ENCODE measurements around the gene BRPF1.

The BRPF1 gene

DNA sequence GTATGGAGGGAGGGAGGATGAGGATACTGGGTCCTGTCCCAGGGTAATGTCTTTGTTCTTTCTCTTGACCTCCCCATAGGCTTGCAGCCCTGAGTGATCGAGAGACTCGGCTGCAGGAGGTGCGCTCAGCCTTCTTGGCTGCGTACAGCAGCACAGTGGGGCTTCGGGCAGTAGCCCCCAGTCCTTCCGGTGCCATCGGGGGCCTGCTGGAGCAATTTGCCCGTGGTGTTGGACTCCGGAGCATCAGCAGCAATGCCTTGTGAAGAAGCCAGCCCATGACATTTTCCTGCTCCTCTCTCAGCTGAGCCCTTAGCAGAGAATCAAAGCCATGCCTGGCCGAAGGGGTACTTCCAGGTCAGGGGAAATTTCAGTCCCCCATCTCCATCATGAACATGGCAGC is 29.8 kb upstream of the BRPF1 start:
- DNase-seq = no peak

DNA sequence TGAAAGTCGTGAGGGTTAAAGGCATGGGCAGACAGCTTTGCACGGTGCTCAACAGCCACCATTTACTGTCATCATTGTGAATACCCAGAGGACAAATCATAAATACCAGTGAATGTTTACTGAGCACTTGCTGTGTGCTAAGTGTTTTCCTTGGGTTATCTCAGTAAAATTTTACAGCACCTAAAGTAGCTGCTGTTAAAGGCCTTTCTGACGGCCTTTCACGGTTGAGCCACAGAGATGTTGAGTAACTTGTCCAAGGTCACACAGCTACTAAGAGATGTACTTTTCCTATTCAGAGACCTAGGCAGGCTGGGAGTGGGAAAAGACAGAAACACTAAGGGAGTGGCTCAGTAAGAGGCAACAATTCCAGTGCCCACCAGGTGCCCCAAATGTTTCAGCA is 28.3 kb upstream of the BRPF1 start:
- no peak for DNase-seq

DNA sequence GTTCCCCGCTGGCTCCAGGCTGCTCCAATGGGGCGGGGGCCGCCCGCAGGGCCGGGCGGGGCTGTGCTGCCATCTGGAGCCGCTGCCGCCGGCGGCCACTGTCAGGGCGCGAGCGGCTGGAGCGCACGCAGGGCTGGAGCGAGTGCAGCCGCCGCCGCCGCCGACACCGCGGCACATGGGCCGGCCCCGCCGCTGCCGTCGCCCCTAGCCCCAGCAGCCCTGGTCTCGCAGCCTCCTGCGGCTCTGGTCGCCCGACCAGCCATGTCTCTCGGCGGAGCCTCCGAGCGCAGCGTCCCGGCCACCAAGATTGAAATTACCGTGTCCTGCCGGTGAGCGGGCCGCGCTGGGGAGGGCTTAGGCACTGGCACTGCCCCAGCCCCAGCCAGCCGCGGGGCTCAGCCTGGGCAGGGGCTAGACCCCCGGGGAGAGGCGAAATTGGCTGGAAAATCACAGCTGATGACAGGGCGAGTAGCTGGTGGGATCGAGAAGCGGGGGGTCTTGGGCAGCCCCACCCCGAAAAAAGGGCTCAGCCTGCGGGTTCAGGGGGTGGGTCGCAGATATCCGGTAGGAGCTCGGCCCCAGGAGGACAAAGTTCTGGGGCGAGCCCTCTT is 27.7 kb upstream of the BRPF1 start, which contains the start of gene CPNE9:
Gene CPNE9, plus strand, starts transcription at position 98 of the 611 bp plus-strand sequence. Its CDS starts 164 bp downstream, at position 262.
- no peak for DNase-seq

DNA sequence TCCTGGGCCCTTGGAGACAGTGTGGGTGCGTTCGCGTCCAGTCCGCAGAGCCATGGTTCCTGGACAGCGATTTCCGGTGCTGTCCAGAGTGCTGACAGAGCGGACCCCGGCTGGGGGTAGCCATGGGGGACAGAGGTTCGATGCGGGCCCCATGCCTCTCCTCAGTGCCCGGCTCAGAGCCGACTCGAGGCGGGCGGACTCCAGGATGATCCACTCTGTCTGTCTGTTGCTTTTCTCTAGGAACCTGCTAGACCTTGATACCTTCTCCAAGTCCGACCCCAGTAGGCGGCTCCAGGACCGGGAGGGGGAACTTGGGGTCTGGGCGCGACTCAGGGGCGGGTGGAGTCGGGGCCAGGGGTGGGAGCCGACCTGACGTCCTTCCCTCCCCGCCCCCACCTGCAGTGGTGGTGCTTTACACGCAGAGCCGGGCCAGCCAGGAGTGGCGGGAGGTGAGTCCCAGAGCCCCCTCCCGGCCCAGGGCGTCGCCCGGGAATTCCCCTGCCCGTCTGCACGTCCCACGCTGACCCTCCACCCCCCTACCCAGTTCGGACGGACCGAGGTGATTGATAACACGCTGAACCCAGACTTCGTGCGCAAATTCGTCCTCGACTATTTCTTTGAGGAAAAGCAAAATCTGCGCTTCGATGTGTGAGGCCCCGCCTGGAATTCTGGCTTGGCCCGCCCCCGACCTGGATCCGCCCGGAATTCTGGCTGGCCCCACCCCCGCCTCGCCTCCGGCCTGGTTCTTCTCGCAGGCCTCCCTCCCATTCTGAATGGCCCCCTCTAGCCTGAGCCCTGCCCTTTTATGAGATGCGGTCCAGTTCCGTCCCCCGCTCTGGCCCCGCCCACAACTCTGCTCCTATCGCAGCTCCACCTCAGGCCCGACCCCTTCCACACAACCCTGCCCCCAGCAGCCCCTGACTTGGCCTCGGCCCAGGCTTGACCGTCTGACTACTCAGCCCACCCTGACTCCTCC is 26.9 kb upstream of the BRPF1 start:
- peak; percentile 8 for DNase-seq

DNA sequence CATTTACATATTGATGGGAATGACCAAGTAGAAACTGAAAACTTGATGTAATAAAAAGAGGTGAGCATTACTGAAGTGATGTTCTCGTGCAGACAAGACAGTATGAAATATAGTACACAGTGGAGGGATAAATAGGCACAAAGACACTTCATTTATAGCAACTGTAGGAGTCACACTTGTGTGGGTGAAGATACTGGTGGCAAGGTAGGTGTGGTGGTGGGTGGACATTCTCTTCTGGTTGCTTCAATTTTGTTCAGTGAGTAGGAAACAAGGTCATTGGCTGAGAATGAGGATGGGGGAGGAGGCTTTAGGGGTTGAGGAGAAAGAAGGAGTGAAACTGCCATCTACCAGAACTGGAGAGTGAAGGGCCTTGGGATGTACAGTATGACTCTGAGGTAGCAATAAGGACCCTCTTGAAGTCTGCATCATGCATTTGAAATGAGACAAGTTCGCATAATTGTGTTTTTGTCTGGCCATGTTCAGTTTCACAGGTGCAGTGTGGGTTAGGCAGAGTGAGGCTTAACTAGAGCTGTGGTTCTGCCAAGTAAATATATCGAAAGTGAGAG is 21.3 kb upstream of the BRPF1 start:
- no peak for DNase-seq

DNA sequence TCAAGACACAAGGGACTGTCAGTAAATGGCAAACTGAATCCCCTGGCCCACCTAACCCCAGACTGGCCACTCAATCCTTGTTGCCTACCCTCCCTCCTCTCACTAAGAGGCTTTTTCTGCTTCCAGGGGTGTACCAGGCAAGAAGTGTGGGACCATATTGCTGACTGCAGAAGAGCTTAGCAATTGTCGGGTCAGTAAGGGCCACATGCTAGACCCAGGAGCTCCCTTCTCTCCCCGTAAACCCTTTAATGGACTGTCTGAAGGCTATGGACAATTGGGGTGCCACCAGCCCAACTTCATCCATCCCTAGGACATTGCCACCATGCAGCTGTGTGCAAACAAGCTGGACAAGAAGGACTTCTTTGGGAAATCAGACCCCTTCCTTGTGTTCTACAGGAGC is 19.1 kb upstream of the BRPF1 start:
- no peak for DNase-seq

DNA sequence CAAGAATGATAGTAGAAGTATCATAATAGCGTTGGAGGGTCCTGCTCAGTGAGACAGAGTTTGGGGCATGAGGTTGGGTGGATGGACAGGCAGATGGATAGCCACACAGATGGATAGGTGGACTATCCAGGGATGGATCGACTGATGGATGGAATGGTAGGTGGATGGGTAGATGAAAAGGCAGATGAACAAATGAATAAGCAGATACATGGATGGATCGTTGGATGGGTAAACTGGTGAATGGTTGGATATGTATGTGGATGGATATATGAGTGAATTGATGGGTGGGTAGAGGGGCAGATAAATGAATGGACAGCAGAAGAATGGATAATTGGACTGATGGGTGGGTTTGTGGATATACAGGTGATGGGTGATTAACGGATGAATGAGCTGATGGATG is 18.4 kb upstream of the BRPF1 start:
- DNase-seq = no peak

DNA sequence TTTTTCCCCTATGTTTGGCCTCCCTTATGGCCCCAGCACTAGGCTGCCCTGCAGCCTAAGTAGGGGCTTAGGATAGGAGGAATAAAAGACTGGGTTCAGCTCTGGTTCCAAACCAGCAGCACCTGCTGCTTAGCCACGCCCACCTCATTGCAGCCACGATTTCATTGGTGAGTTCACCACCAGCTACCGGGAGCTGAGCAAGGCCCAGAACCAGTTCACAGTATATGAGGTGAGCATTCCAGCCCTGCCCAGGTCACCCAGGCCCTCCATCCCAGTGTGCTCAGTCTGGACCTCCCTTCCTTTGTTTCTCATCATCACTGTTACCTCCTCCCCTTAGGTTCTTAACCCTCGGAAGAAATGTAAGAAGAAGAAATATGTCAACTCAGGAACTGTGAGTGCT is 16.4 kb upstream of the BRPF1 start:
- DNase-seq = no peak

DNA sequence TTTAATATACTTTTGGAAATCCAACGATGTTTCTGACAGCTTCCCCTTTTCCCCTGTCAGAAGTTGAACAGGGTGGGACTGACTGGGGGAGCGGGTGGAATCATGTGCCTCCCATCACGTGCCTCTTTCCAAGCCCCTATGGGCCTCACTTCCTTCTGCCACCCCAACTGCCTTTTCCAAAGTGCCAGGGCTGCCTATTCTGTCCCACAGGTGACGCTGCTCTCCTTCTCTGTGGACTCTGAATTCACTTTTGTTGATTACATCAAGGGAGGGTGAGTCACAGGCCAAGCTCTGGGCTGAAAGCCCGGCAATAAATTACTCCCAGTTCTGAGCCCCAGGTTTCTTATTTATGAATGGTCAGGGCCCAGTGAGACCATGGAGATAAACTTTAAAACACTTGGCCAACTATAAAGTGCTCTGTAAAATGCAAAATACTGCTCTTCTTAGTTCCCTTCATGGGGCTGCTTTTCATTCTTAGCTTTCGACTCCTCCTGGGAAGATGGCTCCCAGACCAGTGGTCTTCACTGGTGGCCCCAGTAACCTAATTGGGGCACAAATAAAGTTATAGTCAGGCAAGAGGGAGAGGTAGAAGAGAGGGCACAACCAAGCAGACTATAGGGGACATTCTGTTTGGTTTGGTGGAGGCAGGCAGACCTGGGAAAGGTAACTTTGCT is 15.6 kb upstream of the BRPF1 start:
- DNase-seq = peak; percentile 53

DNA sequence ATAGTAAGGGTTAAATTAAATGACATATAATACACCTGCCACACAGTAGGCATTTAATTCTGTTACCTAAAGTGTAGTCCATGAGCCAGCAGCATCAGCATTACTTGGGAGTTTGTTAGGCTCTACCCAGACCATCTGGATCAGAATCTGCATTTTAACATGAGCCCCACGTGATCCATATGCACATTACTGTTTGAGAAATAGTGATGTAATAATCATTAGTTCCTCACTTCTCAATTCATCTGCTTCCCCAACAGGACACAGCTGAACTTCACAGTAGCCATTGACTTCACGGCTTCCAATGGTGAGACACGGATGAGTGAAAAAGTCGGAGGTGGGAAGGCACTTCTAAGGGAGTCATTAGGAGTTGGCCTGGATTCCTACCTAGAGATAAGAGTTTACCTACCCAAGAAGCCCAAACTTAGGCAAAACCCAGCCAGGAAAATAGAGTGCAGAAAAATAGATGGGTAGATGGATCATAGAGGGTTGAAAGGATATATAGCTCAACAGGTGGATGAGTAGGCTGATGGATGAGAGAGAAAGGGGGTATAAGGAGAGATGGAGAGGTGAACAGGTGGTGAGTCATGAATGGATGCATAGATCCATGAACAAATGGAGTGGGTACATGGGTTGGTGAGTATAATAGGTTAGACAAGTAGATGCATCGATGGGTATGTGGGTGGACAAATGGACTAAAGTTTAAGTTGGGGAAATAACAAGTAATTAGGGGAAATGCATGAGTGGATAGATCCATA is 14.6 kb upstream of the BRPF1 start:
- no peak for DNase-seq

DNA sequence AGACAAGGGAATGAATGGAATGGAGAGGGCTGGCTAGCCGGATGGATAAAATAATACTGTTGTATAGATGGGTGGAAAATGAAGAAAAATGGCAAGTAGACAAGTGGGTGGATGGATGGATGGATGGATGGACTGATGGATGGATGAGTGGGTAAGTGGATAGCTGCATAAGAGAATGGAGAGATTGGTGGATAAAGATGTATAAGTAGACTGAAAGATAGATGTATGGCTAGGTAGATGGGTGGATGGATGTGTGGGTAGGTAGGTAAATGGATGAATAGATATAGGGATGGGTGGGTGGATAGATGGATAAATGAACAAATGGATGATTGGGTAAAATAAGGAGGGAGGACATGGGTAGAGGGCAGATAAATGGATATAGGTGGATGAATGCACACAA is 14.0 kb upstream of the BRPF1 start:
- no peak for DNase-seq

DNA sequence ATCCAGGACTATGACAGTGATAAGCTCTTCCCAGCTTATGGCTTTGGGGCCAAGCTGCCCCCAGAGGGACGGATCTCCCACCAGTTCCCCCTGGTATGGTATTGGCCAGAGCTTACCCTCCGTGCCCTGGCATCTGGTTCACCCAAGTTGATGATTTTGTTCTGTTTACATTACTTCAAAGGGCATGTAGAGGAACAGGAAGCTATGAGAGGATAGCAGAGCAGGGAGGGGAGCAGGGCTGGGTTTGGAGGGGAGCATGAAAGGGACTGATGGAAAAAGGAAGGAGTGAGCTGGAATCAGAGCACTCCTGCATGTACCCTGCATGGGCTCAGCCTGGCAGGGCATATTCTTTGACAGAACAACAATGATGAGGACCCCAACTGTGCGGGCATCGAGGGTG is 13.4 kb upstream of the BRPF1 start:
- DNase-seq = no peak

DNA sequence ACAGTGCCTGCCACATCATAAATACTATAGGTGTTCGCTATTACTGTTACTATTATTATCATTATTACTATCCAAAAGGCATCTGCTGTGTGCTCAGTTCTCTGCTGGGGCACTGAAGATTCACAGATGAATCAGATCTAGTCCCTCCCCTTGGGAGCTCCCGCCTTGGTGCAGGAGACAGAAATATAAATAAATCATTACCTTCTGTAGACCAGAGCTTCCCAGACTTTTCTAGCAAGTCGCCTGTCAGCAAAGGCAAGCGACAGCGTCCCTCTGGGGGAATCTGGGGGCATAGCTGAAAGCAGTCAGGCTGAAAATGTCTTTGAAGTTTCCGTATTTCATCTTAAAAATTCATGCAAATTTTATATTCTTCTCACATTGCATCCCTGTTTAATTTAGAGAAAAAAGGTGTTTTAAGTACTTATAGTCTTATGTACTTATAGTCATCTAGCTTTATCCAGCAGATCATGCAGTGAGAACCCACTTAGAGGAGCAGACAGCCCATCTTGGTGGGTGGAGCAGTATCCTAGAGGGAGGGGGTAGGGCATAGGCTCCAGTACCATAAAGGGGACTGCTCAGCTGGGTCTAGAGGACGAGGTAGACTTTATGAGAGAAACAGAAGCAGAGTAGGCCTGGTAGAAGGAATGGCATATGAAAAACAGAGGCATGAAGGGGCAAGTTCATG is 10.4 kb upstream of the BRPF1 start:
- DNase-seq = no peak

DNA sequence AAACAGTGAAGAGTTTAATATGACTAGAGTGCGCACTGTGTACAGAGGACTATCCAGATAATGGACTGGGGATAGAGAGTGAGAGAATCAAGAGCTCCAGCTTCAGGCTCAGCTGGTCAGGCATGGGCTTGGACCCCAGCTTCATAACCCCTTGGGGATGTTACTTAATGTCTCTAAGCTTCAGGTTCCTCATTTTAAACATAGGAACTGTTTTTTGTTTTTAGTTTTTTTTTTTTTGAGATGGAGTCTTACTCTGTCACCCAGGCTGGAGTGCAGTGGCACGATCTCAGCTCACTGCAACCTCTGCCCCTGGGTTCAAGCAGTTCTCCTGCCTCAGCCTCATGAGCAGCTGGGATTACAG is 9.9 kb upstream of the BRPF1 start:
- no peak for DNase-seq

DNA sequence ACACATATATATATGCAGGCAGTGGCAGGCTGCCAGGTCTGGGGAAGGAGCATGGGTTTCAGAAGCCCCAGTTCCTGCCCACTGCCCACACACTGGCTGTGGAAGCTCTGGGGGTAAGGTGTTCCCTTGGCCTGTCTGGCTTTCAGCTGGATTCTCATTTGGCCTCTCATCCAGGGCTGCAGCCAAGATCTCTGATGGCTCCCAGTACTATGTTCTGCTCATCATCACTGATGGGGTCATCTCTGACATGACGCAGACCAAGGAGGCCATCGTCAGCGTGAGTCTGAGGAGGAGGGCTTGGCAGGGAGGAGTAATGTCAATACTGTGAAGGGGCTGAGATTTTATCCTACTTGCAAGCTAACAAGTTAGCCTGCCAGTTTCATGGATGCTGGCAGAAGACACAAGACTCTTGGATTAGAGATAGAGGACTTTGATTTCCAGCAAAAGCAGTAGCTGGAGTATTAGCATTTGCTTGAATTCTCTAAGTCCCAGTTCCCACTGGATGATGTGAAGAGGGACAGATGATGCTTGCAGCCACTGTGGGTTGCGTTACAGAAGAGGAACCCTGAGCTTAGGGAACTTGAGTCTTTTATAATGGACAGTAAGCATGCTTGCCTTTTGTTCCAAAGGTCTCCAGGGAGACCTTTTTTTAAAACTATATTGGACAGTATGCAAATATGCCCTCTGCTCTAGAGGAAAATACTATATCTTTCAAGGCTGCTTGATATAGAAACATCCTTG is 5.6 kb upstream of the BRPF1 start:
- no peak for DNase-seq

DNA sequence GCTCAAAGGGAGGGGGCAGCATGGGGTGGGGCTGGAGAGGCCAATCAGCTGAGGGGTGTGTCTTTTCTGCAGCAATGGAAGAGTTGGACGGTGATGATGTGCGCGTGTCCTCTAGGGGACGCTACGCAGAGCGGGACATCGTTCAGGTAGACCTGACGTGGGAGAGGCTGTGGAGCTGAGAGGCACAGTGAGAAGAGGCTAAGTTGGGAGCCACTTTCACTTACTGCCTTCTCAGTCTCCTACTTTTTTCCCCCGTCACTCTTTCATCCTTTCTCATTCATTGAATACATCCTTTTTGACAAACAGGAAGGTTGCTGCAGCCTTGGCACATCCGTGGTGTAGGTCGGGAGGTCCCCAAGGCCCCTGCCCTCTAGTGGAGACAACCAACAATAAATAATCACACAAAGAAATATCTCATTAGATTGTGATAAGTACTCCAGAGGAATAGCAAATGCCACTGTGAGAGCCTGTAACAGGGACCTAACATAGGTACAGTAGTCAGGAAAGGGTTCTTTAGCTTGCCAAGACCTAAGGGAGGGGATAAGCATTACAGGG is 4.4 kb upstream of the BRPF1 start:
- peak; percentile 59 for DNase-seq

DNA sequence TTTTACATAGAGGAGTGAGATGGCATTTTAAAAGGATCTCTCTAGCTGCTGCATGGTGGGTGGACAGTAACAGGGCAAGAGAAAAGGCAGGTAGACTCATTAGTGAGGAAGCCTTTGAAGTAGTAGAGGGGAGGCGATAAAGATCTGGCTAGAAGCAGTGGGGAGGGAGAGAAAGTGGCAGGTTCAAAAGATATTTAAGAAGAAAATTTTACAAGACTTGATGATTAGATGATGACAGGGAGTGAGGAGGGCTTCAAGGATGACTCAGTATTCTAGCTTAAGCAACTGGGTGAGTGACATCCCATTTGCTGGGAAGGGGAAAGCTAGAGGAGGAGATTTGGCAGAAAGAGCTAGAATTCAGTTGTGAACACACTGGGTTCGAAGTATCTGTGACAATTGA is 3.8 kb upstream of the BRPF1 start:
- DNase-seq = no peak

DNA sequence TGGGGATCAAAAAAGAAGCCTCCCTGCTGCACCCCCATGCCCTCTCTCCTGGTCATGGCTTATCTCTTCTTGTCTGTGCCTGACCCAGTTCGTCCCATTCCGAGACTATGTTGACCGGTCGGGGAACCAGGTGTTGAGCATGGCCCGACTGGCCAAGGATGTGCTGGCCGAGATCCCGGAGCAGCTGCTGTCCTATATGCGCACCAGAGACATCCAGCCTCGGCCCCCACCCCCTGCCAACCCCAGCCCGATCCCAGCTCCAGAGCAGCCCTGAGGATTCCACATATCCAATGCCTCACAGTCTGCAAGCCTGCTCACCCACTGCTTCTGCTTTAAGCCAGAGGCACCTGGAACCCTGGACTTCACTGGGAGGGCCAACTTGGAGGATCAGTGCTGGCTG is 2.1 kb upstream of the BRPF1 start:
- DNase-seq = no peak

DNA sequence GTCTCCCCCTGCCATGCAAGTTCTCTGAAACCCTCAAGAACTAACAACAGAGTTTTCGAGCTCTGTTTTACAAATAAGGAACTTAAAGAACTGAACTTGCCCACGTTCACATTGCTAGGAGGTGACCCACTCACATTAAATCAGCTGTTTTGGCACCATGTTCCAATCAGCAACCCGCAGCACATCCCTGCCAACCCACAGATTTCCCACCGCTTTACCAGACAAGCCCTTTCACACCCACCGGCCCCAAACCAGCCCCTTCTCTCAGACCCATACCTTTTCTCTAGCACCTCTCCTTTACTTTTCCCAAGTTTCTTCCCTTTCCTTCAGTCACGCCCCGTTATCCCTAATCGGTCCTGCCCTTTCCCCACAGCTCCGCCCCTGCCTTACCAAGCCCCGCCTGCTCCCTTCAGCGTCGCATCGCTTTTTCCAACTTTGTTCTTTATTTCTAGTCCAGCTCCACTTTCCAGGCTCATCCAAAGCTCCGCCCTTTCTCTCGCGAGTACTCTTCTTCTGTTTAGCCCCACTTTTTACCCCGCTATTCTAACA is 804 bp upstream of the BRPF1 start:
- DNase-seq = no peak

DNA sequence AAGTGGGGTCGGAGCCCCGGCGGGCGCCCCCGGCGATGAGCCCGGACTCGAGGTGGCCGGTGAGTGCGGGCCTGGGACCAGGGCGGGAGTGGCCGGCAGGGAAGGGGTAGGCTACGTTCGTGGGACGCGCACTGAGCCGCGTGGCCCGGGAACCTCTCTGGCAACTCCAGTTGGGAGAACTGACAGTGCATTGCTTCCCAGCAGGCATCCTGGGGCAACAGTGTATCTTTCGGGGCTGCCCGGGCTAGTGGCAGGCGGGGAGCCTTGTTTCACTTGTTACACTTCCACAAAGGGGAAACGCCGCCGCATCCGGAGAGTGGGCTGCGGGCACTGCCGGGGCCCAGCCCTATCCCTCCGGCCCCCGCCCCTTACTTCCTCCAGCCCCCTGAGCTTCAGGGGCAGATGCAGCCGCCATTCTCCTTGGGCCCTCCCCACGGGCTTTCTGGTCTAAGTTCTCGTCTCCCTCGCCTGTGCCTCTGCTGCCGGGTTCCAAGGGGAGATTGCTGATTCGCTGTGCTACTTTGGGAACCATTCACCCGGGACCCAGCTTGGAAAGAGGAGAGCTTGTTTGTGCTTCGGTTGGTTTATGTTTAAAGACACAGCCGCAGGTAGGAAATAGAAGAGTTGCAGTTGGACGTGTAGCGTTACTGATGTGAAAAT is 675 bp downstream of the BRPF1 start:
- peak; percentile 37 for DNase-seq

Data from stimulated activated CD4-positive, alpha-beta T cell treated with anti-CD3 and anti-CD28 coated beads, Interleukin-4, amount 100 ng/mL, for 24 hours (primary cell).